ENCODE data around the gene TEX10.

- no peak for TF ChIP-seq CTCF (conservative IDR thresholded peaks at IDR 0.05 in 1 of 2, IDR thresholded peaks at IDR 0.05 in 1 of 2; ENCODE audit: extremely low read depth in 1 of 2, insufficient read depth in 1 of 2, low read depth in 1 of 2, low read length in 2 of 2)
- no peak for TF ChIP-seq EZH2 (IDR thresholded peaks at IDR 0.05; ENCODE audit: borderline replicate concordance, low read length)
Observed at GRCh38 chr9:100377015-100377414, 24.3 kb upstream of the TEX10 start.
